Endodermal cell (in vitro differentiated cells): ENCODE measurements around the gene OR10D3. TPM values are rescaled to one million over a fixed set of nuclear protein-coding genes. Genes with fewer than 3 reads are reported as not detected.

Experiments
- DNase-seq: peaks from one replicate; pipeline ENCODE4 v3.0.0-alpha.2; 2017
- H3K27ac ChIP-seq: 2 replicates; pipeline ENCODE4 v1.5.1; 2013; ENCODE audit warnings: mild to moderate bottlenecking, low read depth, low read length, moderate library complexity
- H3K27me3 ChIP-seq: 2 replicates; pipeline ENCODE4 v1.6.1; 2013; ENCODE audit warnings: mild to moderate bottlenecking, low read length, moderate library complexity; ENCODE audit not compliant: insufficient read depth, control insufficient read depth, poor library complexity, severe bottlenecking
- H3K36me3 ChIP-seq: 2 replicates; pipeline ENCODE4 v1.7.0; 2013; ENCODE audit warnings: mild to moderate bottlenecking, low read length, moderate library complexity; ENCODE audit not compliant: control insufficient read depth, insufficient read depth
- H3K4me1 ChIP-seq: one replicate; pipeline ENCODE4 v1.7.0; 2013; ENCODE audit warnings: low read length; ENCODE audit not compliant: control insufficient read depth, insufficient read depth
- H3K4me3 ChIP-seq: 2 replicates; pipeline ENCODE4 v1.5.1; 2013; ENCODE audit warnings: mild to moderate bottlenecking, low read length, moderate library complexity
- H3K9ac ChIP-seq: 2 replicates; pipeline ENCODE4 v1.6.1; 2013; ENCODE audit warnings: mild to moderate bottlenecking, low read length, moderate library complexity; ENCODE audit not compliant: poor library complexity, severe bottlenecking; ENCODE audit errors: extremely low read depth
- H3K9me3 ChIP-seq: 2 replicates; pipeline ENCODE4 v1.6.1; 2013; ENCODE audit warnings: mild to moderate bottlenecking, low read length, moderate library complexity; ENCODE audit not compliant: control insufficient read depth
- H3K27ac Mint-ChIP-seq: 2 replicates; pipeline ENCODE4 v1.8.0; 2020; ENCODE audit warnings: mixed read lengths
- H3K27me3 Mint-ChIP-seq: 2 replicates; pipeline ENCODE4 v1.8.0; 2021; ENCODE audit warnings: mild to moderate bottlenecking, mixed read lengths; ENCODE audit not compliant: insufficient read depth
- H3K36me3 Mint-ChIP-seq: 2 replicates; pipeline ENCODE4 v1.8.0; 2020; ENCODE audit warnings: low read depth, mixed read lengths
- H3K4me1 Mint-ChIP-seq: 2 replicates; pipeline ENCODE4 v1.8.0; 2020; ENCODE audit warnings: mixed read lengths
- H3K4me3 Mint-ChIP-seq: 2 replicates; pipeline ENCODE4 v1.8.0; 2020; ENCODE audit warnings: mild to moderate bottlenecking, moderate library complexity, mixed read lengths
- H3K9me3 Mint-ChIP-seq: 2 replicates; pipeline ENCODE4 v1.8.0; 2020; ENCODE audit warnings: mild to moderate bottlenecking, mixed read lengths
- WGBS, 2 experiments: methylation state at CpG; one replicate each; pipeline versions ENCODE4 v1.1.5 to v1.1.7; 2013; ENCODE audit warnings: missing lambda C conversion rate in 2 of 2, mixed read lengths in 1 of 2; ENCODE audit not compliant: insufficient coverage in 1 of 2, insufficient read length in 1 of 2; 5-methylcytosine and 5-hydroxymethylcytosine counted together
- long read RNA-seq, 4 experiments: library from polyadenylated mRNA in 2 of 4; library from RNA in 1 of 4; library from capped mRNA in 1 of 4; stranded (forward) in 3 of 4; unstranded in 1 of 4; transcript quantifications; one replicate each; pipeline ENCODE4 v2.0.0, GENCODE V29; 2020 to 2021; ENCODE audit warnings: inconsistent platforms in 1 of 4
- polyA plus RNA-seq, 2 experiments: library from polyadenylated mRNA; stranded (reverse); fragments of 50-300 nt; gene quantifications; one replicate each; pipeline ENCODE4 v1.2.3, GENCODE V29; 2013
- total RNA-seq, 2 donors: library from RNA; stranded (reverse); fragmentation: NEBNext Ultra II Directional in 1 of 2; extraction: Animal tissue kit (Norgen Biotek cat#: 25700) in 1 of 2; gene quantifications; 2 replicates in 1 of 2; 3 replicates in 1 of 2; pipeline ENCODE4 v1.2.1, GENCODE V29; 2021
- TF ChIP-seq, protein P1 (sequence below): fragments of 200-600 bp; sonication (generic); conservative IDR thresholded peaks from 2 replicates; pipeline ENCODE4 v1.5.0; 2021; ENCODE audit warnings: antibody characterized with exemption, mild to moderate bottlenecking

The OR10D3 gene, protein sequence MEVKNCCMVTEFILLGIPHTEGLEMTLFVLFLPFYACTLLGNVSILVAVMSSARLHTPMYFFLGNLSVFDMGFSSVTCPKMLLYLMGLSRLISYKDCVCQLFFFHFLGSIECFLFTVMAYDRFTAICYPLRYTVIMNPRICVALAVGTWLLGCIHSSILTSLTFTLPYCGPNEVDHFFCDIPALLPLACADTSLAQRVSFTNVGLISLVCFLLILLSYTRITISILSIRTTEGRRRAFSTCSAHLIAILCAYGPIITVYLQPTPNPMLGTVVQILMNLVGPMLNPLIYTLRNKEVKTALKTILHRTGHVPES
- under 1 TPM in 1 of 2 donors, not detected in 1; 0.37 TPM for total RNA-seq
- polyA plus RNA-seq (2013, experiment 1 of 2), result not detected
- not detected for polyA plus RNA-seq (2013, experiment 2 of 2)
- long read RNA-seq, experiment 1, result 0 reads
- long read RNA-seq, experiment 2, result 0 reads
- long read RNA-seq, experiment 3, result 0 reads
- long read RNA-seq, experiment 4, result 0 reads

DNA sequence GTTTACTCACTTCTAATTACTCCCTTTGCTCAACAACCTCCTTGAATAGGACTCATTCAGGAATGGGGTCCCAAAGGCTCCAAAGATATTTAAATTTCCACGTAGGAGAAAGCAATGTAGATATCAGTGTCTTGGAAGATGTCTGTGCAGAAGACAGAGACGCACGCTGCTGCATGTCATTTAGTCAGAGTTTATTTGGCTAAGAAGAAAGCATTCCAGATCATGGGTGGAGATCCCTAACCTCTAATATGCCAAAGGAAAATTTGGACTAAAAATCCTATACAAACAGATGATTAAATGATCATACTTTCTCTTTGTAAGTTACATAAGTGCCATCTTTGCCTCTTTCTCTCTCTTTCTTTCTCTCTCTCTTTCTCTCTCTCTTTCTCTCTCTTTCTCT lies at the start of gene OR10D3:
Gene OR10D3, plus strand, starts transcription at position 278 of the 400 bp plus-strand sequence. CDS start 1,925 bp downstream, outside the sequence.
- Mint-ChIP-seq H3K4me1 (peaks cover 1% of the 10 kb centered on the region), H3K36me3 (peaks cover 5% of the 10 kb centered on the region), H3K4me3 (no peak within 1 kb of the TSS), H3K27ac (no peak within 1 kb of the TSS), H3K27me3 (peaks cover 26% of the 10 kb centered on the region), H3K9me3 (peaks cover 9% of the 10 kb centered on the region)
- no peak within 1 kb of the TSS for H3K27ac ChIP-seq
- TF ChIP-seq, protein P1, sequence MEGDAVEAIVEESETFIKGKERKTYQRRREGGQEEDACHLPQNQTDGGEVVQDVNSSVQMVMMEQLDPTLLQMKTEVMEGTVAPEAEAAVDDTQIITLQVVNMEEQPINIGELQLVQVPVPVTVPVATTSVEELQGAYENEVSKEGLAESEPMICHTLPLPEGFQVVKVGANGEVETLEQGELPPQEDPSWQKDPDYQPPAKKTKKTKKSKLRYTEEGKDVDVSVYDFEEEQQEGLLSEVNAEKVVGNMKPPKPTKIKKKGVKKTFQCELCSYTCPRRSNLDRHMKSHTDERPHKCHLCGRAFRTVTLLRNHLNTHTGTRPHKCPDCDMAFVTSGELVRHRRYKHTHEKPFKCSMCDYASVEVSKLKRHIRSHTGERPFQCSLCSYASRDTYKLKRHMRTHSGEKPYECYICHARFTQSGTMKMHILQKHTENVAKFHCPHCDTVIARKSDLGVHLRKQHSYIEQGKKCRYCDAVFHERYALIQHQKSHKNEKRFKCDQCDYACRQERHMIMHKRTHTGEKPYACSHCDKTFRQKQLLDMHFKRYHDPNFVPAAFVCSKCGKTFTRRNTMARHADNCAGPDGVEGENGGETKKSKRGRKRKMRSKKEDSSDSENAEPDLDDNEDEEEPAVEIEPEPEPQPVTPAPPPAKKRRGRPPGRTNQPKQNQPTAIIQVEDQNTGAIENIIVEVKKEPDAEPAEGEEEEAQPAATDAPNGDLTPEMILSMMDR, result no peak
- no peak within 1 kb of the TSS for H3K9ac ChIP-seq
- no peaks in the 10 kb centered on the region for H3K27me3 ChIP-seq
- no peak within 1 kb of the TSS for H3K4me3 ChIP-seq
- WGBS, 2 experiments, result 60 to 70% methylated on average over 2 to 3 of the region's 3 CpGs
- H3K36me3 ChIP-seq, result no peaks in the 10 kb centered on the region
- H3K4me1 ChIP-seq, result no peaks in the 10 kb centered on the region
- peaks cover 11% of the 10 kb centered on the region for H3K9me3 ChIP-seq
- no peak for DNase-seq

DNA sequence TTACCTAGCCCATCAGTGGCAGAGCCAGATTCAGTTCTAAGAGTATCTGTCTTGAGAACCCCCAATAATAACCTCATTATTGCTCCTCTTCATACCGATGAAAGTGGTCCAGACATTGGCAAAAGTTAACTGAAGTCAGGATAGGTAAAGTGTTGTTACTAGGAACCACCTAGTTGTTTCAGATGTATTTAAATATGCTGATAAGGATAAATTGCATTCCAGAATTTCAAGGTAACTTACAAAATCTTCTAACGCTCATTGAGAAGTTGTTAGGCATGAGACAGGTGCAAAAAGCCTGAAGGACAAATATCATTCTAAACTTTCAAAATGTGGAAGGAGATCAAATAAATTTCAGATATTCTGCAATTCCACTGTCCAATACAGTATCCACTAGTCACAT lies 40.1 kb upstream of the OR10D3 start:
- peaks cover 11% of the 10 kb centered on the region for H3K9me3 ChIP-seq
- H3K27me3 ChIP-seq, result no peaks in the 10 kb centered on the region
- no peak for DNase-seq
- no peak overlapping the region for H3K4me3 ChIP-seq
- no peaks in the 10 kb centered on the region for H3K4me1 ChIP-seq
- H3K36me3 Mint-ChIP-seq, result peaks cover 31% of the 10 kb centered on the region
- peaks cover 3% of the 10 kb centered on the region for H3K4me1 Mint-ChIP-seq
- H3K9me3 Mint-ChIP-seq, result peaks cover 19% of the 10 kb centered on the region
- H3K36me3 ChIP-seq, result no peaks in the 10 kb centered on the region
- no peaks in the 10 kb centered on the region for H3K27me3 Mint-ChIP-seq
- no peak overlapping the region for H3K27ac Mint-ChIP-seq
- no peak overlapping the region for H3K9ac ChIP-seq
- H3K4me3 Mint-ChIP-seq, result no peak overlapping the region
- TF ChIP-seq, protein P1, result no peak
- no peak overlapping the region for H3K27ac ChIP-seq
- WGBS, 2 experiments, result 94% methylated on average over 2 of the region's 2 CpGs; no CpG with 5 or more reads in 1 of the 2 experiments

DNA sequence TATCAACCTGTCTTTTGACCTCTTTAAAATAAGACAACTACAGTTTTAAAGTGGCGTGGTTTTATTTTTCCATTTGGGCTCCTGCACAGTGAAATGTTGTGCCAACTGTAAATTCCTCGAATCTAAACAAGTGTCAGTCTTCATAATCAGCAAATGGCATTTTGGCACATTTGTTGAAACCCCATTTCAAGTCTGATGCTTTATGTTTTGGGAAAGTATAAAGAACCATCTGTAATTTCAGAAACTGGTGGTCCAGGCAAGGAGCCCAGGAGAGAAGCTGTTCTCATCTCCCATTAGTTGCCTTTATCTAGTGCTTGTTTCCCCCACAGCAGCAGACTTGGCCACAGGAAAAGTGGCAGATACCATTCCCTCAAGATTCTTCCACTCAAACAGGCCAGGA lies 35.2 kb upstream of the OR10D3 start:
- no peak overlapping the region for H3K27ac ChIP-seq
- no peaks in the 10 kb centered on the region for H3K27me3 ChIP-seq
- Mint-ChIP-seq H3K27me3 (no peaks in the 10 kb centered on the region), H3K36me3 (peaks cover 11% of the 10 kb centered on the region), H3K9me3 (peaks cover 5% of the 10 kb centered on the region), H3K4me1 (peaks cover 3% of the 10 kb centered on the region), H3K4me3 (no peak overlapping the region), H3K27ac (no peak overlapping the region)
- WGBS, 2 experiments, result 96 to 100% methylated on average over 2 of the region's 2 CpGs
- no peak for DNase-seq
- no peak overlapping the region for H3K4me3 ChIP-seq
- H3K9ac ChIP-seq, result no peak overlapping the region
- no peaks in the 10 kb centered on the region for H3K4me1 ChIP-seq
- TF ChIP-seq, protein P1, result no peak
- no peaks in the 10 kb centered on the region for H3K36me3 ChIP-seq
- H3K9me3 ChIP-seq, result peaks cover 9% of the 10 kb centered on the region
